ENCODE data around the gene NWD2.

The NWD2 gene

DNA sequence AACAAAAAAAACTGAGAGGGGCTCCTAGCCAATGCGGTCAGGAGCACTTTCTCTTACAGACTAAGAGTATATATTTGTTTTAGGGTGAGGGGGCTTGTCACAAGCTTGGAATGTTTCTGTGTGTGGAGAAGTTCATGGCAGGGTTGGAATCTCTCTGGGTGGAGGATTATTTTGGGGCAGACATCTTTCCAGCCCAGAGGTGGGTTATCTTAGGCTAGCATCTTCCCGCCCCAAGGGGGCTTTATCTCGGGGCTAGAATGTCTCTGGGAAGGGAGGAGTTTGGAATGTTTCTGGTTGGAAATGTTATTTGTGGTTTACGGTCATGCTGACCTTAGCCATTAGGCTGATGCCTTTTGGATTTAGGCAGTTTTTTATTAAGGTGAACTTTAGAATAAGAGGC is 236.0 kb downstream of the NWD2 start:
- Histone ChIP-seq H3K4me2 (ENCODE audit: low read length) (no peak overlapping the region), H3K79me2 (ENCODE audit: control insufficient read depth, low read length) (no peaks in the 10 kb centered on the region), H3K27me3 (ENCODE audit: control insufficient read depth, low read length) (no peaks in the 10 kb centered on the region), H3K9me3 (ENCODE audit: control insufficient read depth, insufficient read depth, low read length) (no peaks in the 10 kb centered on the region), H3K36me3 (ENCODE audit: control insufficient read depth, low read length) (no peaks in the 10 kb centered on the region), H3F3A (ENCODE audit: control insufficient read depth, insufficient read depth) (no peaks in the 10 kb centered on the region), H3K4me3 (ENCODE audit: low read length) (no peak overlapping the region), H4K20me1 (ENCODE audit: control insufficient read depth, insufficient read depth, low read depth, low read length) (no peaks in the 10 kb centered on the region), H3K27ac (ENCODE audit: low read depth, low read length) (no peak overlapping the region), H3K4me1 (ENCODE audit: control insufficient read depth, low read length) (no peaks in the 10 kb centered on the region), H3K9me2 (replicated peaks; ENCODE audit: control insufficient read depth, low read length) (no peaks in the 10 kb centered on the region)
- TF ChIP-seq EZH2phosphoT487 (IDR thresholded peaks at IDR 0.05; ENCODE audit: borderline replicate concordance, low read length): no peak
- no peak for TF ChIP-seq CTCF (IDR thresholded peaks at IDR 0.05; ENCODE audit: low read depth, low read length, poor library complexity, severe bottlenecking)

DNA sequence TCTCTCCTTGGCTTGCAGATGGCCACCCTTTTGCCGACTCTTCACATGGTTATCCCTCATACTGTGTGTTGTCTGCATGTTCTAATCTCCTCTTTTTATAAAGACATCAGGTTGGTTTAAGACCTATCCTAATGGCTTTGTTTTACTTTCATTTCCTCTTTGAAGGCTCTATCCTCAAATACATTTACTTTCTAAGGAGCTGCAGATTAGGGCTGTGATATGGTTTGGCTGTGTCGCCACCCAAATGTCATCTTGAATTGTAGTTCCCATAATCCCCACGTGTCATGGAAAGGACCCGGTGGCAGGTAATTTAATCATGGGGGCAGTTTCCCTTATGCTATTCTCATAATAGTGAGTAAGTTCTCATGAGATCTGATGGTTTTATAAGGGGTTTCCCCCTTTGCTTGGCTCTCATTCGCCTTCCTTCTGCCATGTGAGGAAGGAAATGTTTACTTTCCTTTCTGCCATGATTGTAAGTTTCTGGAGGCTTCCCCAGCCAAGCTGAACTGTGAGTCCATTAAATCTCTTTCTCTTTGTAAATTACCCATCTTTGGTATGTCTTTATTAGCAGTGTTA is 237.1 kb downstream of the NWD2 start:
- no peaks in the 10 kb centered on the region for H3K9me3 ChIP-seq (ENCODE audit: control insufficient read depth, insufficient read depth, low read length)
- no peaks in the 10 kb centered on the region for H3K27me3 ChIP-seq (ENCODE audit: control insufficient read depth, low read length)
- H3K36me3 ChIP-seq (ENCODE audit: control insufficient read depth, low read length): no peaks in the 10 kb centered on the region
- TF ChIP-seq CTCF (IDR thresholded peaks at IDR 0.05; ENCODE audit: low read depth, low read length, poor library complexity, severe bottlenecking): no peak
- no peak for TF ChIP-seq EZH2phosphoT487 (IDR thresholded peaks at IDR 0.05; ENCODE audit: borderline replicate concordance, low read length)
- no peak overlapping the region for H3K4me3 ChIP-seq (ENCODE audit: low read length)
- H3K4me2 ChIP-seq (ENCODE audit: low read length): no peak overlapping the region
- H3K27ac ChIP-seq (ENCODE audit: low read depth, low read length): no peak overlapping the region
- H4K20me1 ChIP-seq (ENCODE audit: control insufficient read depth, insufficient read depth, low read depth, low read length): no peaks in the 10 kb centered on the region
- no peaks in the 10 kb centered on the region for H3K4me1 ChIP-seq (ENCODE audit: control insufficient read depth, low read length)
- H3K79me2 ChIP-seq (ENCODE audit: control insufficient read depth, low read length): no peaks in the 10 kb centered on the region
- no peaks in the 10 kb centered on the region for H3K9me2 ChIP-seq (replicated peaks; ENCODE audit: control insufficient read depth, low read length)
- H3F3A ChIP-seq (ENCODE audit: control insufficient read depth, insufficient read depth): no peaks in the 10 kb centered on the region

DNA sequence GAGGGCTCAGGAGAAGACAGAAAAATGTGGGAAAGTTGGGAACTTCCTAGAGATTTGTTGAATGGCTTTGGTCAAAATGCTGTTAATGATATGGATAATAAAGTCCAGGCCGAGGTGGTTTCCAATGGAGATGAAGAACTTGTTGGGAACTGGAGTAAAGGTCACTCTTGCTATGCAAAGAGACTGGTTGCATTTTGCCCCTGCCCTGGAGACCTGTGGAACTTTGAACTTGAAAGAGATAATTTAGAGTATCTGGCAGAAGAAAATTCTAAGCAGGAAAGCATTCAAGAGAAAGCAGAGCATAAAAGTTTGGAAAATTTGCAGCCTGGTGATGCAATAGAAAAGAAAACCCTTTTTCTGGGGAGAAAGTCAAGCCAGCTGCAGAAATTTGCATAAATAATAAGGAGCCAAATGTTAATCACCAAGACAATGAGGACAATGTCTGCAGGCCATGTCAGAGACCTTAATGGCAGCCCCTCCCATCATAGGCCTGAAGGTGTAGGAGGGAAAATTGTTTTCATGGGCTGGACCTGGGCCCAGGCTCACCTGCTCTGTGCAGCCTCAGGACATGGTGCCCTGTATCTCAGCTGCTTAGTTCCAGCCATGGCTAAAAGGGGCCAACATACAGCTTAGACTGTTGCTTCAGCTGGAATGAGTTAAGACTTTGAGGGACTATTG is 237.8 kb downstream of the NWD2 start:
- H3K79me2 ChIP-seq (ENCODE audit: control insufficient read depth, low read length): no peaks in the 10 kb centered on the region
- H3K4me3 ChIP-seq (ENCODE audit: low read length): no peak overlapping the region

More for the DNA sequence above, 237.8 kb downstream of the NWD2 start:
- no peaks in the 10 kb centered on the region for H3K4me1 ChIP-seq (ENCODE audit: control insufficient read depth, low read length)
- H3K9me3 ChIP-seq (ENCODE audit: control insufficient read depth, insufficient read depth, low read length): no peaks in the 10 kb centered on the region
- no peaks in the 10 kb centered on the region for H3F3A ChIP-seq (ENCODE audit: control insufficient read depth, insufficient read depth)
- TF ChIP-seq CTCF (IDR thresholded peaks at IDR 0.05; ENCODE audit: low read depth, low read length, poor library complexity, severe bottlenecking): no peak
- TF ChIP-seq EZH2phosphoT487 (IDR thresholded peaks at IDR 0.05; ENCODE audit: borderline replicate concordance, low read length): no peak
- H3K4me2 ChIP-seq (ENCODE audit: low read length): no peak overlapping the region
- no peaks in the 10 kb centered on the region for H3K36me3 ChIP-seq (ENCODE audit: control insufficient read depth, low read length)
- H3K27ac ChIP-seq (ENCODE audit: low read depth, low read length): no peak overlapping the region
- H3K9me2 ChIP-seq (replicated peaks; ENCODE audit: control insufficient read depth, low read length): no peaks in the 10 kb centered on the region
- H3K27me3 ChIP-seq (ENCODE audit: control insufficient read depth, low read length): no peaks in the 10 kb centered on the region
- H4K20me1 ChIP-seq (ENCODE audit: control insufficient read depth, insufficient read depth, low read depth, low read length): no peaks in the 10 kb centered on the region
